Measurements from ENCODE around the gene MTG1.
"Not testable (repeated sequence)": the region's sequence is repeated elsewhere in the genome, so short reads cannot be mapped to it uniquely, and the experiment has no call there.

MTG1 gene

GRCh38 chr10:133365461-133366129 lies 28.4 kb upstream of the MTG1 start:
- peaks cover 17% of the 10 kb centered on the region for H3K4me1 Mint-ChIP-seq (ENCODE audit: low read depth)
- H3K27ac Mint-ChIP-seq, result no peak overlapping the region
- H3K27me3 Mint-ChIP-seq, result no peaks in the 10 kb centered on the region
- peaks cover 79% of the 10 kb centered on the region for H3K36me3 Mint-ChIP-seq (ENCODE audit: low read depth)
- no peak for DNase-seq
- no peaks in the 10 kb centered on the region for H3K9me3 Mint-ChIP-seq
- H3K4me3 Mint-ChIP-seq, result no peak overlapping the region

DNA sequence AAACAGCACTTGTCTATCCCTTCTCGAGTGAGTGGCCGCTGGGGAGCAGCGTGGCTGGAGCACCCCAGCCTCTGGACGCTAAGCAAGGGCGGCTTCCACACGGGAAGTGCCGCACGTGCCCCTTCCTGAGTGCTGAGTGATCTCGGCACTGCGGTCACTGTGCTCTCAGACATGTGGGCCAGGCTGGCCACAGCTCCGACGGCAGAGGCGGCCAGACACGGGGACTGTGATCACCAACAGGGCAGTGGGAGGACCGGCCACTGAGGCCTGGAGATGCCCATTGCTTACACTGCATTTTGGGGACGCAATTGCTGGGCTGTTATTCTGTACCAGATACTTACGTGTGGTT lies 27.9 kb upstream of the MTG1 start:
- no peaks in the 10 kb centered on the region for H3K9me3 Mint-ChIP-seq
- H3K27me3 Mint-ChIP-seq, result no peaks in the 10 kb centered on the region
- H3K36me3 Mint-ChIP-seq (ENCODE audit: low read depth), result peaks cover 80% of the 10 kb centered on the region
- peaks cover 17% of the 10 kb centered on the region for H3K4me1 Mint-ChIP-seq (ENCODE audit: low read depth)
- H3K4me3 Mint-ChIP-seq, result no peak overlapping the region
- no peak overlapping the region for H3K27ac Mint-ChIP-seq
- DNase-seq, result no peak

DNA sequence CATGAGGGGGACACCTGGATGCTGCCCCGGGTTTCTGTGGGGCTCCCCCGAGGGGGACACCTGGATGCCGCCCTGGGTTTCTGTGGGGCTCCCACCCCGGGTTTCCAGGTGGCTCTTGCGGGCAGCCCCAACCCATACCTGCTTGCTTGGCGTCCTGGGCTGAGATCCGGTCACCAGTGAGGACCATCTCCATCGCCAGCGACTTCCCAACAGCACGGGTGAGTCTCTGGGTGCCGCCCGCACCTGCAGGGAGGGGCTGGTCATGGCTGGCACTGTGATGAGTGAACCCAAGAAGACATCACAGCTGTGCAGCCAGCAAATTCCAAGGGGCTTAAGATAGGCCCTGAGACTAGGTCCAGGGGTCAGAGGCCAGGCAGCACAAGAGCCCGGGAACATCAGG lies 27.2 kb upstream of the MTG1 start:
- H3K36me3 Mint-ChIP-seq (ENCODE audit: low read depth), result peaks cover 76% of the 10 kb centered on the region
- peaks cover 14% of the 10 kb centered on the region for H3K4me1 Mint-ChIP-seq (ENCODE audit: low read depth)
- H3K27ac Mint-ChIP-seq, result no peak overlapping the region
- H3K4me3 Mint-ChIP-seq, result no peak overlapping the region
- DNase-seq, result no peak
- H3K27me3 Mint-ChIP-seq, result no peaks in the 10 kb centered on the region
- no peaks in the 10 kb centered on the region for H3K9me3 Mint-ChIP-seq

DNA sequence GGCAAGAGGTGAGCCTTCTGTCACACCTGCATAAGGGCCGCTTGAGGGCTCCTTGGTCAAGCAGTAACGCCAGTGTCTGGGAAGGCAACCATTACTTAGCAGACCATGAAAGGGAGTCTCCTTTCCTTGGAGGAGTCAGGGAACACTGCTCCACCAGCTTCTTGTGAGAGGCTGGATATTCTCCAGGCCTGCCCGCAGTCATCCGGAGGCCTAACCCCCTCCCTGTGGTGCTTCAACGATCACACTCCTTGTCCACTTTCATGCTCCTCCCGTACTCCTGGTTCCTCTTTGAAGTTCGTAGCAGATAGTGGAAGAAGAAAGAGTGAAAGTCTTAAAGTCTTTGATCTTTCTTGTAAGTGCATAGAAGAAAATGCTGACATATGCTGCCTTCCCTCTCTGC lies 26.5 kb upstream of the MTG1 start:
- H3K36me3 Mint-ChIP-seq (ENCODE audit: low read depth), result peaks cover 68% of the 10 kb centered on the region
- H3K4me3 Mint-ChIP-seq, H3K9me3 Mint-ChIP-seq, DNase-seq, H3K27me3 Mint-ChIP-seq, H3K27ac Mint-ChIP-seq: not testable (repeated sequence)
- peaks cover 12% of the 10 kb centered on the region for H3K4me1 Mint-ChIP-seq (ENCODE audit: low read depth)

- H3K27ac Mint-ChIP-seq, result no peak overlapping the region
- H3K27me3 Mint-ChIP-seq, result no peaks in the 10 kb centered on the region
- peaks cover 63% of the 10 kb centered on the region for H3K36me3 Mint-ChIP-seq (ENCODE audit: low read depth)
- peaks cover 14% of the 10 kb centered on the region for H3K4me1 Mint-ChIP-seq (ENCODE audit: low read depth)
- no peak for DNase-seq
- H3K4me3 Mint-ChIP-seq, result no peak overlapping the region
- H3K9me3 Mint-ChIP-seq, result no peaks in the 10 kb centered on the region
These were observed 25.8 kb upstream of the MTG1 start for GRCh38 chr10:133368153-133368552.

- Mint-ChIP-seq H3K27ac (no peak overlapping the region), H3K36me3 (ENCODE audit: low read depth) (peaks cover 46% of the 10 kb centered on the region), H3K9me3 (no peaks in the 10 kb centered on the region), H3K4me1 (ENCODE audit: low read depth) (peaks cover 19% of the 10 kb centered on the region), H3K4me3 (no peak overlapping the region), H3K27me3 (no peaks in the 10 kb centered on the region)
- no peak for DNase-seq
These were observed 23.7 kb upstream of the MTG1 start for GRCh38 chr10:133370030-133370786.

GRCh38 chr10:133372507-133372906 lies 21.4 kb upstream of the MTG1 start:
- Mint-ChIP-seq H3K36me3 (ENCODE audit: low read depth) (peaks cover 32% of the 10 kb centered on the region), H3K27me3 (no peaks in the 10 kb centered on the region), H3K4me3 (peak overlapping the region; percentile 75), H3K9me3 (no peaks in the 10 kb centered on the region), H3K27ac (peak overlapping the region; percentile 80), H3K4me1 (ENCODE audit: low read depth) (peaks cover 19% of the 10 kb centered on the region)
- no peak for DNase-seq

DNA sequence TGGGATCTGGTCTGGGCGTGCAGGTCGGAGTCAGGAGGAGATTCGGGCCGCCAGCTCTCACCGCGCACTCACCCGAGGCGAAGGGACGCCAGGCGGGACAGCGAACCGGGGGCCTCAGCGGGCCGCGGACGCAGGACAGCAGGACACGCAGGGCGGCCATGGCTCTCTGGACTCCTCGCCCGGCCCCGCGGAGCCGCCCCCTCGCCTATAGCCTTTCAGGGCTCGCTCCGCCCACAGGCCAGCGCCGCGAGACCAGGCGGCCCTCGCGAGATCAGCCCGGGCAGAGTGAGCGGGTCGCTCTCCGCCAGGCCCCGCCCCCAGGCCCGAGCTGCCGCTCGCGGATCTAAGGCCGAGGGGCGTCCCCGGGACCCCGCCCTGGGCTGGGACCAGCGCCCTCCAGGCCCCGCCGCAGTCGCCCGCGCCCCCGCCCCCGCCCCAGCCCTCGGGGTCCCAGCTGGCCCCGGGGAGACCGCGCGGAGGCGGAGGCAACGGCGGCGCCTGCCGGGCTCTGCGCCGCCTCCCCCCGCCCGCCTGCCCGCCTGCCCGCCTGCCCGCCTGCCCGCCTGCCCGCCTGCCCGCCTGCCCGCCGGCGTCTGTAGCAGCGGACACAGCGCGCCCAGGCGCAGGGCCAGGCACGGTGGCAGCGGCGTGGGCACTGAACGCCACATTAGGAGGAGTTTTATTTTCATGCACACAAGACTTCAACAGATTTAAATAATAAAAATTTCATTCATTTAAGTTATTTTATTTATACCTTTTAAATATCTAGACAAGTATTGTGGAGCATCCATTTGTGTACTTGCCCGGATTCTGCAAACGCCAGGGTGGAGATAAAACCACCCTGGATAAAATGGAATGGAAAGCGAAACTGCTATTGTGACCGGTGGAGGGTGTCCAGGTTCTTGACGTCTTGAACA lies 20.5 kb upstream of the MTG1 start, which contains the start of gene ECHS1:
Gene ECHS1, minus strand, starts transcription at position 181 of the 917 bp plus-strand sequence. Its CDS starts 21 bp downstream, at position 160.
- Mint-ChIP-seq H3K4me3 (peak within 1 kb of the TSS; percentile 86), H3K27ac (peak within 1 kb of the TSS; percentile 86), H3K36me3 (ENCODE audit: low read depth) (peaks cover 23% of the 10 kb centered on the region), H3K4me1 (ENCODE audit: low read depth) (peaks cover 24% of the 10 kb centered on the region), H3K27me3 (no peaks in the 10 kb centered on the region), H3K9me3 (no peaks in the 10 kb centered on the region)
- peak; percentile 97 for DNase-seq

DNA sequence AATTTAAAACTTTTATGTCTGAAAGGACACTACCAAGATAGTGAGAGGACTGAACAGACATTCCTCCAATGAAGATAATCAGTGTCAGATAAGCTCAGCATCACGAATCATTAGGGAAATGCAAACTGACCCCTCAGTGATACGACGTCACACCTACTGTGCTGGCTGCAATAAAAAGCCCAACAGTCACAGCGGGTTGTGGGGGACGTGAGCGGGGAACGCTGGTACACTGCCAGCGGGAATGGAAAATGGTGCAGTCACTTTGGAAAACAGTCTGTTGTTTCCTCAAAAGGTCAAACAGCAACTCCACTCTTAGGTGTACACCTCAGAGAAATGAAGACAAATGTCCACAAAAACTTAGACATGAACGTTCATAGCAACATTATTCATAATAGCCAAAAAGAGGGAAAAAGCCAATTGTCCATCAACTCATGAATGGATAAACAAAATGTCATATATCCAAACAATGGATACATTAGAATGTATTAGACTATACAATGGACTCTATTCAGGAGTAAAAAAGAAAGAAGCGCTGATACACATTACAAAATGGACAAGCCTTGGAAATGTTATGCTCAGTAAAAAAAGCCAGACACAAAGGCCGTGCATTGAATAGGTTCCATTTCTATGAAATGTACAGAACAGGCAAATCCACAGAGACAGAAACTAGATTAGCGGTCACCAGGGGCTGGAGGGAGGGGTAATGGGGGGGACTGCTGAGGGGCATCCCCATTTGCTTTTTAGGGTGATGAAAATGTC lies 18.4 kb upstream of the MTG1 start:
- no peak overlapping the region for H3K4me3 Mint-ChIP-seq
- H3K9me3 Mint-ChIP-seq, result no peaks in the 10 kb centered on the region
- H3K36me3 Mint-ChIP-seq (ENCODE audit: low read depth), result peaks cover 3% of the 10 kb centered on the region
- no peaks in the 10 kb centered on the region for H3K27me3 Mint-ChIP-seq
- no peak overlapping the region for H3K27ac Mint-ChIP-seq
- no peak for DNase-seq
- H3K4me1 Mint-ChIP-seq (ENCODE audit: low read depth), result peaks cover 20% of the 10 kb centered on the region

DNA sequence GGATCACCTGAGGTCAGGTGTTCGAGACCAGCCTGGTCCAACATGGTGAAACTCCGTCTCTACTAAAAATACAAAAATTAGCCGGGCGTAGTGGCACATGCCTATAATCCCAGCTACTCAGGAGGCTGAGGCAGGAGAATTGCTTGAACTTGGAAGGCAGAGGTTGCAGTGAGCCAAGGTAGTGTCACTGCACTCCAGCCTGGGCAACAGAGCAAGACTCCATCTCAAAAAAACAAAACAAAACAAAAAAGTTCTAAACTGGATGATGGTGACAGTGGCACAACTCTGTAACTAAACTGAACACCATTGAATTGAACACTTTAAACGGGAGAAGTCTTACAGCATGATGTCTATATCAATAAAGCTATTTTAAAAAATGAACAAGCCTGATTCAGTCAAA lies 17.8 kb upstream of the MTG1 start:
- DNase-seq; H3K27ac Mint-ChIP-seq; H3K9me3 Mint-ChIP-seq; H3K27me3 Mint-ChIP-seq; H3K4me3 Mint-ChIP-seq; H3K36me3 Mint-ChIP-seq (ENCODE audit: low read depth): not testable (repeated sequence)
- peaks cover 20% of the 10 kb centered on the region for H3K4me1 Mint-ChIP-seq (ENCODE audit: low read depth)

- H3K27ac Mint-ChIP-seq, result no peak overlapping the region
- DNase-seq, result no peak
- H3K27me3 Mint-ChIP-seq, result no peaks in the 10 kb centered on the region
- H3K4me3 Mint-ChIP-seq, result peak overlapping the region; percentile 23
- H3K9me3 Mint-ChIP-seq, result no peaks in the 10 kb centered on the region
- H3K36me3 Mint-ChIP-seq (ENCODE audit: low read depth), result peaks cover 2% of the 10 kb centered on the region
- H3K4me1 Mint-ChIP-seq (ENCODE audit: low read depth), result peaks cover 14% of the 10 kb centered on the region
These were observed 16.7 kb upstream of the MTG1 start for GRCh38 chr10:133377025-133377817.

DNA sequence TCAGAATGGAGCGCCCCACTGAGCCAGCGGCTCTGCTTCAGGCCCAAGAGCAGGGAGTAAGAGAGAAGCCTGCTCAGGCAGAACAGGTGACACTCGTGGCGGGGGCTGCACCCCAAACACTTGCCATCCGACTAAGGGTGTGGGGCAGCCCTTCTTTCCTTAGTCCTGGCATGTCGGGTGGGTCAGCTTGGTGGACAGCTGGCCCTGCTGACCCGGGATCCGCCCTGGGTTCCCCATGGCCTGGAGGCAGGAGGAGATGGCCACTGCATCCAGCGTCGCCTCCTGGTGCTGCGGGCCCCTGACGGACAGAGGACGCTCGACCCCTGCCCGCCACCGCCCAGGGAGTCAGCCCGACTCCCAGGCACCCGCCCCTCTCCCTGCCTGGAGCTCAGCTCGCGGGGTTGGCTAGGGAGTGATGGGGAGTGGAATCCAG lies 16.1 kb upstream of the MTG1 start:
- DNase-seq, result no peak
- H3K9me3 Mint-ChIP-seq, result no peaks in the 10 kb centered on the region
- peak overlapping the region; percentile 22 for H3K27ac Mint-ChIP-seq
- peaks cover 14% of the 10 kb centered on the region for H3K4me1 Mint-ChIP-seq (ENCODE audit: low read depth)
- H3K4me3 Mint-ChIP-seq, result peak overlapping the region; percentile 77
- peaks cover 2% of the 10 kb centered on the region for H3K36me3 Mint-ChIP-seq (ENCODE audit: low read depth)
- no peaks in the 10 kb centered on the region for H3K27me3 Mint-ChIP-seq

DNA sequence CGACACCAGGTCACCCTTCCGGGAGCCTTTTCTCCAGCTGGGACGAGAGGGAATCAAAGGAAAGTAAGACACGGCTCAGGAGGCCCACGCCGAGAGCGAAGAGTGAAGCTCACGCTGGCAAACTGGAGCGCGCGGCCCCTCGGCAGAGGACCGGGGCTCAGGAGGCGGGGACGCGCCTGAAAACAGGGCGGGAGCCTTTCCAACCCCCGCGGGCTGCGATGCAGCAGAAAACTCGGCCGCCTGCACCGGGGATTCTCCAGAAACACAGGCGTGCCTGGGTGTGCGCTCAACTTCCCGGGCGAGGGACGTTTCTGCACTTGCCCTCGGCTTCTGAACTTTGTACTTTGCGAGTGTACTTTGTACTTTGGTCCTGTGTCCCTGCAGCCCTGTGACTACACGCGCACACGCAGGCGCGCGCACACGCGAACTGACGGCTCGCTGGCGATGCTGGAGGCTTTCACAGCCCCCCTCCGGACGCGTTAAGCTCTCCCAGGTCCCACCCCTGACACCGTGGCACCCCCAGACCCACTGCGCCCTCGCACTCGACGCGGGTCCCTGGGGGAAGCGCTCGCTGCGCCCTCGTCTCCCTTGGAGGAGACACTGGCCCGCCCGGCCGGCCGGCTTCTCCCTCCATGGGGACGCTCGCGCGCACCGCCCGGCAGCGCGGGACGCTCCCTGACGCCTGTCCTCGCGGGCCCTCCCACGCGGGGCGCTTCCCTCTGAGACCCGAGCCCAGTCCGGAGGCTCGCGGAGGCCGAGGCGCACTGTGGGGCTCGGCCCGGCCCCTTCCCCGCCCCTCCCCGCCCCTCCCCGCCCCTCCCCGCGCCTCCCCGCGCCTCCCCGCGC lies 15.5 kb upstream of the MTG1 start:
- Mint-ChIP-seq H3K27me3 (no peaks in the 10 kb centered on the region), H3K4me3 (peak overlapping the region; percentile 77), H3K9me3 (no peaks in the 10 kb centered on the region), H3K27ac (peak overlapping the region; percentile 22), H3K36me3 (ENCODE audit: low read depth) (no peaks in the 10 kb centered on the region), H3K4me1 (ENCODE audit: low read depth) (peaks cover 13% of the 10 kb centered on the region)
- peak; percentile 79 for DNase-seq
